Lower lobe of right lung (tissue), 2 donors: ENCODE data around the gene KRT15. TPM values are rescaled to one million over a fixed set of nuclear protein-coding genes. Genes with fewer than 3 reads are reported as not detected.

Source experiments
- ATAC-seq, 2 donors: fragments of 200-7000 bp; cut with Tn5 transposase; one replicate each; pipeline ENCODE4 v1.9.1; 2020 to 2022; ENCODE audit warnings: mild to moderate bottlenecking in 2 of 2, moderate library complexity in 2 of 2
- DNase-seq: peaks from one replicate; pipeline ENCODE4 v3.0.0-alpha.2; 2020
- H3K27ac ChIP-seq: fragments of 200-600 bp; one replicate; pipeline ENCODE4 v1.8.0; 2022
- H3K27me3 ChIP-seq: fragments of 200-600 bp; one replicate; pipeline ENCODE4 v1.8.0; 2022; ENCODE audit warnings: low read depth
- H3K36me3 ChIP-seq: fragments of 200-600 bp; one replicate; pipeline ENCODE4 v1.8.0; 2022; ENCODE audit warnings: mild to moderate bottlenecking
- H3K4me1 ChIP-seq: fragments of 200-600 bp; one replicate; pipeline ENCODE4 v1.8.0; 2022
- H3K4me3 ChIP-seq: fragments of 200-600 bp; one replicate; pipeline ENCODE4 v1.8.0; 2022; ENCODE audit warnings: mild to moderate bottlenecking
- H3K9me3 ChIP-seq: fragments of 200-600 bp; one replicate; pipeline ENCODE4 v1.8.0; 2022
- CTCF ChIP-seq: fragments of 200-600 bp; IDR thresholded peaks from one replicate; pipeline ENCODE4 v1.8.0; 2022; ENCODE audit warnings: antibody characterized with exemption, mild to moderate bottlenecking
- intact Hi-C: fragments of 100-400 bp; cut with DNase I; formaldehyde crosslinking; loops from one replicate; pipeline ENCODE4 v1.11.0; 2022
- total RNA-seq: library from RNA; stranded (reverse); fragmentation: NEBNext Ultra II Directional; extraction: Animal tissue kit (Norgen Biotek cat#: 25700); gene quantifications from one replicate; pipeline ENCODE4 v1.2.1, GENCODE V29; 2021
- donor health status: DM: no; HTN: yes; CAD: no; lungs with severe emphysema.

Gene KRT15
- total RNA-seq, 1 donor from 2014 or later = 9.0 TPM

- peaks cover 21% of the 10 kb centered on the region for H3K4me1 ChIP-seq
- peak overlapping the region; percentile 32 for H3K4me3 ChIP-seq
- intact Hi-C loops = no loop called here
- no peak for TF ChIP-seq CTCF
- peak; percentile 70 to 75 for ATAC-seq
- no peaks in the 10 kb centered on the region for H3K9me3 ChIP-seq
- peak overlapping the region; percentile 74 for H3K27ac ChIP-seq
- H3K27me3 ChIP-seq = no peaks in the 10 kb centered on the region
- H3K36me3 ChIP-seq = no peaks in the 10 kb centered on the region
- peak; percentile 67 for DNase-seq
Observed at GRCh38 chr17:41547921-41548843, 29.5 kb upstream of the KRT15 start.

- no peaks in the 10 kb centered on the region for H3K36me3 ChIP-seq
- H3K9me3 ChIP-seq = no peaks in the 10 kb centered on the region
- H3K27me3 ChIP-seq = no peaks in the 10 kb centered on the region
- TF ChIP-seq CTCF = no peak
- intact Hi-C loops = no loop called here
- H3K4me3 ChIP-seq = no peak overlapping the region
- DNase-seq = no peak
- peaks cover 21% of the 10 kb centered on the region for H3K4me1 ChIP-seq
- no peak overlapping the region for H3K27ac ChIP-seq
- no peak for ATAC-seq
Observed at GRCh38 chr17:41547378-41547841, 28.7 kb upstream of the KRT15 start.

GRCh38 chr17:41546819-41547218 is 28.1 kb upstream of the KRT15 start:
- Histone ChIP-seq H3K4me1 (peaks cover 21% of the 10 kb centered on the region), H3K27ac (no peak overlapping the region), H3K27me3 (no peaks in the 10 kb centered on the region), H3K36me3 (no peaks in the 10 kb centered on the region), H3K9me3 (no peaks in the 10 kb centered on the region), H3K4me3 (no peak overlapping the region)
- ATAC-seq (no peak), DNase-seq (no peak)
- intact Hi-C loops = no loop called here
- no peak for TF ChIP-seq CTCF

- Histone ChIP-seq H3K27me3 (no peaks in the 10 kb centered on the region), H3K4me1 (peaks cover 21% of the 10 kb centered on the region), H3K4me3 (no peak overlapping the region), H3K9me3 (no peaks in the 10 kb centered on the region), H3K36me3 (no peaks in the 10 kb centered on the region), H3K27ac (no peak overlapping the region)
- ATAC-seq (no peak), DNase-seq (no peak)
- intact Hi-C loops = no loop called here
- no peak for TF ChIP-seq CTCF
Observed at GRCh38 chr17:41545829-41546410, 27.2 kb upstream of the KRT15 start.

- TF ChIP-seq CTCF = no peak
- Histone ChIP-seq H3K9me3 (no peaks in the 10 kb centered on the region), H3K27me3 (no peaks in the 10 kb centered on the region), H3K27ac (no peak overlapping the region), H3K4me1 (peaks cover 21% of the 10 kb centered on the region), H3K36me3 (no peaks in the 10 kb centered on the region), H3K4me3 (no peak overlapping the region)
- ATAC-seq = no peak
- intact Hi-C loops = no loop called here
- no peak for DNase-seq
Observed at GRCh38 chr17:41544935-41545334, 26.2 kb upstream of the KRT15 start.
